GM18499 (cell line): ENCODE measurements around the gene ZNF423.

Experiments
- ATAC-seq: cut with Tn5 transposase; IDR thresholded peaks from one replicate; pipeline ENCODE4 v1.9.1; 2021; ENCODE audit warnings: moderate number of reproducible peaks; ENCODE audit not compliant: insufficient read depth, unreplicated experiment

The ZNF423 gene

DNA sequence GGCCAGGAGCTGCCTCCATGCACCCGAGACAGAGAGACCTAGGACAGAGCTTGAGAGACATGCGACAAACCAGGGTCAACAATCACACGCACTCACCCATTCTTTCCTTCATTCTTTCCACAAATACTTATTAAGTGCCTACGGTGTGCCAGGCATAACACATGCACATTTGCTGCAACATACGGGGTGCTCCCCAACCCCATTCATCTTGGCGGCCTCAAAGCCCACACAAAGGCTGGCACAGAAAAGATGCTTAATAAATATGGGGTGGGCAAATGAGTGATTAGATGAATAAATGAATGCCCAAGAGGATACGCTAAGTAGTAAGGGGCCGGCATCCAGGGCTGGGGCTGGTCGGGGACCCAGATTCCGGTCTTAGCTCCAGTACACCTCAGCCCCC, 117.9 kb downstream of the ZNF423 start:
- ATAC-seq: no peak

DNA sequence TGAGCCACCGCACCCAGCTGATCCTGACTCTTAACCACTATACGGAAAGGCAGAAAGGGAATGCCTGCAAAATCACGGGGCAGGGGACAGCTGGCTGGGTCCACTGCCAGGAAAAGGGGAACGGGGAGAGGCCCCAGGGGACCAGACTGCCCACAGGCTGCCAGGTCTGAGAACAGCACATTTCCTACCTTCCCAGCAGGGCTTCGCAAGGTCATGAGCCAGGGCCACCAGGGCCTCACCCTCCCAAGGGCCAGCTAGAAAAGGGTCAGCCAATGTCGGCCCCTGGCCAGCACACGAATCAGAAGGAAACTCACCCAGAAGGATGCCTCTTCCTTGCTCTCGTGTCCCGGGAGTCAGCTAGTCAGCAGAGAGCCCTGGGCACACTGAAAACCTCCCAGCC, 118.4 kb downstream of the ZNF423 start:
- ATAC-seq: no peak

DNA sequence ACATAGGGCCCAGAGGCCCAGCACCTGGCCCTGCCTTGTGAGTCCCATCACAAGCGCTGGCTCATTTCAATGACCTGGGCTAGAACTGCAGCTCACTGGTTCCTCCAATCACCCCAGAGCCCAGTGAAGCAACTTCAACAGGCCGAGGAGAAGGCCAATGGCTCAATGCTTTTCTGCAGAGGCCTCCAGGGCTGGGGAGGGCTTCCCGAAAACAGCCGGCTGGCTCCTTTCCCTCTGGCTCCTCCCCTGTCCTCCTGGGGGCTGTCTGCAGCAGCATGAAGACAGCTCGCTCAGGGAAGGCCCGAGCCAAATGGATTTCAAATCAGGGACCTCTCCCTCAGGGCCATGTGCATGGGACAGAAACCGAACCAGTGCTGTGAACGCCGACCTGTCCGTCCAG, 121.6 kb downstream of the ZNF423 start:
- ATAC-seq: no peak

DNA sequence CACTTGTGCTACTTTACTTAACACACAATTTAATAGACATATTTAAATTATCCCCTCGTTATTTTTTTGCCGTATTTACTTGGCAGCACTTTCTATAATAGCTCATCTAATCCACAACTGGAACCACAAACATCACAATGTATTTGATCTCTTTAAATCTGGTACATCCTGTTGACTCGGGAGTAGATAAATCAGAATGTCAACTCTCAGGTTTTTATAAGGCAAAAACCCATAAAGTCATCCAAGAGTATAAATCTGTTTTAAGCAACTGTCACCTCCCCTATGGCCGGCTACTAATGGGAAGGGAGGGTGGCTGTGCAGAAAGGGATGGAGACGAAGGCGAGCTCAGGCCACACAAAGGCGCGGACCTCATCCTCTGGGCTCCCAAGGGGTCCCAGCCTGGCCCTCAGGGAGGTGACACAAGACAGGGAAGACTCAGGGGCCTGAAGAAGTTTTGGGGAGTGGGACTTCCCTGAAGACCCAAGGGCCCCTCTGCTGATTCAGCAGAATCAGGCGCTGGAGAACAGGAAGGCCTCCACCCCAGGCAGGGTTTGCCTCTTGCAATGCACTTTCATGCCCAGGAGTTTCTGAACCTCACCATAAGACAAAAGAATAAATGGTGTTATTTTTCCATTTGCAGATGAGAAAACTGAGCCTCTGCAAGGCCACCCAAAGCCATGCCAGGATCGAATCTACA, 122.5 kb downstream of the ZNF423 start:
- no peak for ATAC-seq

DNA sequence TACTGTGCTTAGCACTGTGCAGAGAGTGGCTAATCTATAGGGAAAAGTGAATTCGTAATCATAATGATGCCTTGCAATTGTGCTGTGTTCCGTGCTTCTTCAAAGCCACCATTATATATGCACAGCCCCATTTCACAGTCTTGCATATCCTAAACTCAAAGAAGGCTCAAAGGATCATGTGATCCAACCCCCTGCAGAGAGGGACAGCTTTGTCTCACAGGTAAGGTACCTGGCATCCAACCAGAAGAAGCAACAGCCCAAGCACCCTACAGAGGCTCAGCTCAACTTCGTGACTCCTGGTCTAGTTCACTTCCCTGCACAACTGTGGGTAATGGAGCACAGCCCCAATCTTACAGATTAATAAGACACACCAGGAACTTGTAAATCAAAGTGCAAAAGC, 124.0 kb downstream of the ZNF423 start:
- ATAC-seq: no peak

DNA sequence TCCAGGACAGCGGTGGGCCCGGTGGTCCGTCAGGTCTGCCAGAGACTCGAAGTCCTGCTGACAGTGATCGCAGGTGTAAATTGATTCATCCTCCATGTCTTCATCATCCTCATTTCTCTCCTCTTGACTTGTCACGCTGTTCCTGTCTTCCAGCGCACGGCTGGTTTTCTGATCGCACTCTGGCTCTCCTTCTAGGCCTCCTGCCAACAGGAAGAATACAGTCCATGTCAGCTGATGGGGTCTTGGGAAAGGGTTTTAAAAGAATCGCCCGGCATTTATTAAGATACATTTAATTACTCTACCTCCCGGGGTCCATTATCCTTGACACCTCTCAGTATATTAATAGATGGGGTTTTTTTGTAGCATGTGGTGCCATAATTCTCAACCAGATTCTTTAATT, 125.1 kb downstream of the ZNF423 start:
- ATAC-seq: no peak

DNA sequence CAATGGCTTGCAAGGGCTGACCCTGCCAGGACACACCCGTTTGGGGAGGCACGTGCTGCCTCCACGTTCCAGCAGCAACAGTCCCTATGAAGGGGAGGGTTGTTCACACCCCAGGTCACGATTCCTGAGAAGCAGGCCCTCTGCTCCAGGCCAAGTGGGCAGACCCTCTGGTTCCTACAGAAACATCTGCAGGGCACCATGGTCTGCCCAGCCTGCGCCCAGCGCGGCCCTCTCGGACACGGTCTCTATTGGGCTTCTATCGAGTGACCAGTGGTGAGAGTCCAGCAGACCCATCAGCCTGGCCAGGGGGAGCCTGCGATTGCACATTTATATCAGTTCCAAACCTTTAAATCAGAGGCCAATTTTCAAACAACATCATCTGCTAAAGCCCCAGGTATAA, 128.3 kb downstream of the ZNF423 start:
- ATAC-seq: no peak

DNA sequence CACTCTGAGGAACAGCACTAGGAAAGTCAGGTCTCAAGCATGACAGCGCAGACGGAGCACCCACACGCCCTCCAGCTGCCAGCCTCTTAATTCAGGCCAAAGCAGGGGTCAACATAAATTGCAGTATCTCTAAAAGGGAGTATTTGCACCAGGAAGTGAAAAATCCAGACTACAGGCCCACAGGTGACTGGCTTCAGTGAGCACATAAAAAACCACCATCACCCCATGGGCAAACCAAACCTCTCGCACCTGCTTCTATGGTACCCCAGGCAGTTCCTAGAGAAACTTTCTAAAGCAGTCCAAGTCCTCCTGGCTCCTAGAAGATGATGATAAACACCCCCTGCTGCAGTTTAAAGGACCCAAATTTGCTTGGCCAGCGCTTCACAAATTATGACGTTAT, 129.8 kb downstream of the ZNF423 start:
- no peak for ATAC-seq

DNA sequence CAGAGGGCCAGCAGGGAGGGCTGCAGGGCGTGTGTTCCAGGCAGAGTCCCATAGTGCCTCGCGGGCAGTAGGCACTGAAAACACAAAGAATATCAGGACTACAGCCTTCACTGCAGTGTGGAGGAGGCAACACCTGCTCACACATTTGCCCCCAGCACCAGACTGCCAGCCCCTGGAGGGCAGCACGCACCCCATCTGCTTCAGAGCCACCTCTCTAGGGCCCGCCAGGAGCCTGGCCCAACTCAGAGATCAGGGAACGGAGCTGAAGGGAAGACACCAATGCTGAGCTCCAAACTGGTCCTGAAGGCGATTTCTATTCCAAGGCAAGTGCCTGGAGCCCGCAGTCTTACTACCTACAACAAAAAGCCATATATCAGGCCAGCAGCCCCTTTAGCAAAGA, 130.3 kb downstream of the ZNF423 start:
- ATAC-seq: no peak

DNA sequence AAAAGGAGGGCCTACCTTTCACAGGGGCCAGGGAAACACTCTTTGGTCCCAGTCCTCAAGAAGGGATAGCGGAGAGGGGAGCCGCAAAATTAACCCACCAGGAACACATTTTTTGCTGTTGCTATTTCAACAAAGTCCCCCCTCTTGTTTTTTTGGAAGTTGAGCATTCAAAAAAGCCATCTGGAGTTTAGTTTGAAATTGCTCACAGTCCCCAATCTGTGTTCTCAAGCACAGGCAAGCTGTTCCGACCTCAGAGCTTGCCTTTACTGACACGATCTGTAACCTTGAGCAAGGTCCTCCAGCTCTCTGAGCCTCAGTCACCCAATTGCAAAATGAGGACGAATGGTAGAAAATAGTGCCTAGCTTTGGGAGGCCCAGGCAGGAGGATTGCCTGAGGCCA, 131.1 kb downstream of the ZNF423 start:
- ATAC-seq: no peak

DNA sequence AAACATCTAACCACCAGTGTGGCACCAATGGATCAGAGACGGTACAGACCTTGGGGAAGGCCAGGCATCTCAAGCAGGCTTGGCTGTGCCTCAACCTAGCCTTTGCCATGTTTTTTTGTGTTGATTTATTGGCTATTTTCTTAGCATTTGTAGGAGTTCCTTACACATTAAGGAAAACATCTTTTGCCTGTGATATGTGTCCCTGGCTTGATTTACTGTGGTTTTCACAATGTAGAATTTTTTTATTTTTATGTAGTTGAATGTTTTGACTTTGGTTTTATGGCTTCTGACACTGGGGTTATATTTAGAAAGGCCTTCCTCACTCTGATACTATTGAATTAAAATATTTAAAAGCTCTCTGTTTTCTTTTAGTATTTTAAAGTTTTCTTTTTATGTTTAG, 132.6 kb downstream of the ZNF423 start:
- ATAC-seq: no peak

DNA sequence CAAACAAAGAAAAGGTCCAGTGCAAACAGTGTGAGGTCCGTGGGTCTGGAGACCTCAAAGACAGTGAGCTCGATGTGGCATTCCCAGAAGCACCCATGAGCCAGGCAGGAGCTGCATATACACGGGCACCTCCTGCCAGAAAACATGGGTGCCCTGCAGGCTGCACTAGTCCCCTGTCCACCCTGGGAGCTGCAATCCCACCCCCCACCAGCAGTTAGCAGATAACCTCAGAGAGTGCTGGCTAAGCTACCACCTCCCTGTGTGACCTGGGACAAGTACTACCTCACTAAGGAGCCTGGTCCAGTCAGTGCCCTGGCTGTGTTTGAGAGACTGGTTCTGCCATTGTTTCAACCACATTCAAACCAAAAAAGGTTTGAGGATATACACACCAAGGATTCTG, 135.7 kb downstream of the ZNF423 start:
- no peak for ATAC-seq

DNA sequence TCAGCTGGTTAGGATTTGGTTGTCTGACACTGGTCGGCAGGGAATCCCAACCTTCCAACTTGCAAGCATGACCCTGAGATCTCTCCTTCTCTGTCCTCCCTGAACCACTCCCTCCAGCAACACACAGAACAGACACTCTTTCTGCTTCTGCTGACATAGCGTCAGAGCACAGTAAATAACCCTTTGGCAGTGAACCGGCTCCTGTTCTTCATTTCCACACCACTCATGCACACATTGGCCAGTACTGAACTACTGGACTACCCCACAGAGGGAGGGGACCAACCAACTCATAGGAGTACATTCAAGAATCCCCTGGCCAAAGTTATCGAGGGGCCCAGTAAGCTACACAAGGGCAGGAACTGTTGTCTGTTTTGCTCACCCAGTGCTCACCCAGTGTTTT, 138.2 kb downstream of the ZNF423 start:
- ATAC-seq: no peak

DNA sequence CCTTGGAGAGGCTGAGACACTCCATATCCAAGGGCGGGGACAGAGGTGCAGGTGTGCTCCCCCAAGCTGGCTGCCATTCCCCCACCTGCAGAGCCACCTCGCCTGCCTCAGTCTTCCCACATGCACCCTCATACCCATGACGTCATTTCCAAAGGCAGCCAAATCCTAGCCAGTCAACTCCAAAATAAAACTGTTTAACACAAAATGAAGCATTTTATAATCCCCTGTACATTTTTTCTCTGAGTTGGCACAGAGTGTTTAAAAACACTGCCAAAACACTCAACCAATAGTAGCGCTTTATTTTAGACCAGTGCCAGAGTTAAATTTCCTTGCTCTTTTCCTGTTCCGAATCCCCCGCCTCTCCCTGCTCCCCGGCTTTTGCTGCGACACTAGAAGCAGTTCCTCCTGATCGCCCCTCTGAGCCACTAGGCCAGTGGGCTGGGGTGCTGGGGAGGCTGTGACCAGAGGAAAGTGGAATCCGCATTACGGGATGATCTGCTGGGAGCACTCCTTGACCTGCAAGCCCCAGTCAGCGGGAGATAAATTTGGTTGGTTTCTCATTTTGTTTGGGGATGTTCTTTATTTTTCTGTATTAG, 139.5 kb downstream of the ZNF423 start:
- no peak for ATAC-seq

DNA sequence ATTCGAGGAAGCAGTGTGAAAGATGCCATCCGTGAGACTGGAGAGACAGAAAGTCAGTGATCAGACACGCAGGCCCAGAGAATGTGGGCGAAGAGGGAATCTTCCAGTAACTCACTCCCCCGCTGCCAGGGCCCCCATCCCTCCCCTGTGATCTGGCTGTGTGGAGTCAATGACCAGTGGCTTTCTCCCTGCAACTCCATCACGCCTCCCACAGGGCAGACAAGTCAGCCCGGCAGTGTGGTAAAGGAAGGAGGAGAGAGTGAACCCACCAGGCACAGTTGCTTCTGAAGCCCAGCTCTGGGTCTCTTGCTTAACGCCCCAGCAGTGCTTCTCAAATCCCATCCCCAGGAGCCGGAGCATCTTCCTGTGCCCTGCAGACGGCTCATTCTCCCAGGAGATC, 142.1 kb downstream of the ZNF423 start:
- no peak for ATAC-seq

DNA sequence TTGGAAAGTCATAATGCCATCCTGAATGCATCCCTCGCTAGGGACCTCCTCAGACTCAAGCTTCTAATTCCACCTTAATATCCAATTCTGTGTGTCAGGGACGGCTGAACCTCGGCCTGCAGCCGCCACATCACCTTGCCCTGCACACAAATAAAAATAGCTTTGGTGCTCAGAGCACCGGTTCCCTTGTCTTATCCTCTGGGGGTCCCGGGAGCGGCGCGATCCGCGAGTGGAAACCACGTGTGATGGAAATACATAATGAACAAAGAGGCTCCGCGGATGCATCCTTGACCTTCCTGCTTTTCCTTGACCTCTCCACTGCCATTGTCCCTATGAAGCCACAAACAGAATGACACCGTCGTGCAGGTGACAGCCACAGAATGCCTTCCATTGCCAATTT, 143.4 kb downstream of the ZNF423 start:
- no peak for ATAC-seq

DNA sequence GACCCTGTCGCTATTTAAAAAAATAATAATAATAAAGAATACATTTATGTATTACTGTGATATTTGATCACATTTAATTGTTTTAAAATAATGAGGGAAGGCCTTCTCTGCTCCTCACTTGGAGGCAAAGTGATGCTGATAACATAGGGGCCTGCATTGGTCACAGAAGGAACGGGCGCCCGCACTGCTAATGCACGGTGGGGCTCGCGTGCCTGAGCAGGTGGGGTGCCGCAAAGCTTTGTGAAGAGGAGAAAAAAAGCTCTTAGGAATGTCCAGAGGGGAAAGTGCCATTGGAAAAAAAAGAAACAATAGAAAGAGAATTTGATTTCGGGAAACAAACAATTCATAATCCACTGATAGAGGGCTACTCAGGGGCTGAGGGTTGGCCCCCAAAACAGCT, 143.8 kb downstream of the ZNF423 start:
- no peak for ATAC-seq

DNA sequence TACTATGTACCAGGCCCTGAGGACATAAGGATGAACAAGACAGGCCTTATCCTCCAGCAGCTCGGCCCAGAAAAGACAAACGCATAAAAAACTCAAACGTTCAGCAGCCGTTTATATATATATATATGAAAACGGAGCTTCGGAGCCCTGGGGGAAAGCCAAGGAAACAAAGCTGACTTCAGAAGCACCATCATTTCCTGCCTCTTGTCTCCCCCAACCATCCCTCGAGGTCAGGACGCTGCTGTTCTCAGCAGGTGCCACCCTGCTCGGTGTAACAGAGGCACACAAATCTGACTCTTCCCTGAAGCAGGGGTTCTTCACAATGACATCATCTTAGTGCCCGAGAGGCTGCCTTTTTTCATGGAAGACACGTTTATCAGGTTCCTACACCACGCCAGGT, 146.9 kb downstream of the ZNF423 start:
- ATAC-seq: no peak

DNA sequence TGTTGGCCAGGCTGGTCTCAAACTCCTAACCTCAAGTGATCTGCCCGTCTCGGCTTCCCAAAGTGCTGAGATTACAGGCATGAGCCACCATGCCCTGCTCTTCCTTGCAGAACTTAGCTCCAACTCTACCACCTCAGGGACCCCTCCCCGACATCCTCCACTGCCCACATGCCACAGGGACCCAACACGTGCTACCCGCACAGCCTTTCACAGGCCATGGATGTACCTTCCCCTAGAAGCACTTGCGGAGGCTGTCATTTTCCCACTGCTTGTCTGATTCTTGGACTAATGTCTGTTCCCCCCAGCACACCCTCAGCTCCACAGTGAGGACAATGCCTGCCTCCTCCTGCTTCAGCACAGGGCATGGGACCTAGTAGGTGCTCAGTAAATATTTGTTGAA, 147.4 kb downstream of the ZNF423 start:
- no peak for ATAC-seq

DNA sequence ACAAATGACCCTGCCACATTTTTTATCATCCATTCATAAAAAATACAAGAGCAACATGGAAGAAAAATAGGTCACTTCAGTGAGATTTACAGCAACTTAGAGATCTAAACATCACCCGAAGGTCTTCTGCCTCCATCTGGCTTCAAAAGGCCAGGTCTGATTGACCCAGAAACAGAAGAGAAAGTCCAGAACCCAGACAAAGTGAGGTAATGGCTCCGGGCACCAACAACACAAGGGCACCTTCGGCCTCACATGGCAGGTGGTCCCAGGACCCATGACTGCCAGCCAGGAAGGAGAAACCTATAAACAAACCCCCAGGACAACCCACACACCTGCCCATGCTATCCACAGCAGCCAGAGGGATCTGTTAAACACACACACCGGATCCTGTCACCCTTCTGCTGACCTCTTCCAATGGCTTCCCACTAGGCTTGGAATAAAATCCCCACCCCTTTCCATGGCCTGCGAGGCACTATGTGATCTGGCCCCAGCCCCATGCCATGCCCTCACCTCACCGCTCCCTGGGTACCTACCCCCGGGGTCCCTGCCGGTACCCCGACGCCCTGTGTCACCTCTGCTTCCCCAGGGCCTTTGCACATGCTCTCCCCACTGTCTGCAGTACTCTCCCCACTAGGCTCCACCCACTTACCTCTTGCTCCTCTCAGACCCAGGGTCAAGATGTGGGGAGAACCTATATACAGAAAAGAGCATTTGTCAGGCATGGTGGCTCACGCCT, 149.1 kb downstream of the ZNF423 start:
- ATAC-seq: no peak

DNA sequence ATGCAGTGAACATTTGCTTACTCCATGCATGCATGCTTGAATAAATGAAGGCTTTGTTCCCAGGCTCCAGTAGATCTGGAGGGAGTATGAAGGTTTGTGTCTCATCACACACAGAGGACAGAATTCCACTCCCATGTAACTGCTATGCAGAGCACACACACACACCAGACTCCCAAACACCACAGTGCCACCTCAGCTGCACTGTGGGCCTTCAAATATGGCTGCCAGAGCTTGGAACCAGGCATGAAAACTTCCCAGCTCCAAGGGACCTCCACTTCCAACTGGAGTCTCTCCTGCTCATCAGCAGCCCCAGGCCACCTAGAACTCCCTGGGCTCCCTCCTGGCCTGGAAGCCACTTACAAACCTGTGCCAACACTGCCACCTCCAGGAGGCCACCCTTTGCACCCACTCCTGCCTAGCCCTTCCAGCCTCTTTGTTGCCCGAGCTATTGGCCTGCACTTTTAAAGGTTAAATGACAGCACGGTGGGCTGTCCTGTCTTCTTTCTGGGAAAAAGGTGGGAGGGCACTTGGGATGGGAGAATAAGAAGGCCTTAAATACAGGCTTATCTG, 151.2 kb downstream of the ZNF423 start:
- ATAC-seq: no peak
